K562 (cell line): ENCODE data around the gene NAA11. TPM values are rescaled to one million over a fixed set of nuclear protein-coding genes. Genes with fewer than 3 reads are reported as not detected.

Experiments used
- ATAC-seq: fragments of 200-7000 bp; cut with Tn5 transposase; 3 replicates; pipeline ENCODE4 v1.9.1; 2020; ENCODE audit warnings: moderate library complexity
- BruUV-seq: library from RNA; stranded (reverse); fragments of 400-500 nt; replicated peaks from 2 replicates; lab custom pipeline; 2021; lab: Mats Ljungman, UMichigan
- CTCF ChIA-PET: fragments of 300-600 bp; formaldehyde crosslinking; extraction: SDS; loops from one replicate; lab custom pipeline; 2021; ENCODE audit warnings: low intra/inter-chr PET ratio; lab: Yijun Ruan, JAX
- POLR2A ChIA-PET: fragments of 300-600, 350-650 bp; sonication (Branson Sonifier 250); formaldehyde crosslinking; extraction: SDS; loops from one replicate; lab custom pipeline; 2021; ENCODE audit warnings: antibody characterized with exemption, inconsistent platforms; lab: Yijun Ruan, JAX
- DNase-seq, 4 experiments: peaks; one replicate each; pipeline versions ENCODE4 v3.0.0 to v3.0.0-alpha.2; 2011 to 2018; ENCODE audit warnings: low spot score in 3 of 4, mixed read lengths in 3 of 4; ENCODE audit errors: extremely low read depth in 1 of 4
- FAIRE-seq: peaks from 2 replicates; lab custom pipeline; 2011; peaks lifted over from hg19 to GRCh38; lab: Jason Lieb, UNC
- H2AFZ ChIP-seq: 2 replicates; pipeline ENCODE4 v1.6.0; 2011; ENCODE audit warnings: low read depth, low read length, control low read depth, inconsistent platforms
- H3K27ac ChIP-seq: fragments of 200-600 bp; 3 replicates; pipeline ENCODE4 v1.8.0; 2011; ENCODE audit warnings: low read depth, mild to moderate bottlenecking, control low read depth, inconsistent platforms, low read length, moderate library complexity, mixed read lengths; ENCODE audit errors: extremely low read depth
- H3K27me3 ChIP-seq, 2 experiments: fragments of 300-600 bp in 1 of 2; 2 replicates in 1 of 2; 3 replicates in 1 of 2; pipeline versions ENCODE4 v1.6.0 to v1.8.0; 2011; ENCODE audit warnings: inconsistent platforms in 2 of 2, low read length in 2 of 2, mild to moderate bottlenecking in 1 of 2, mixed read lengths in 1 of 2, moderate library complexity in 1 of 2; ENCODE audit not compliant: control insufficient read depth in 2 of 2, insufficient read depth in 2 of 2
- H3K36me3 ChIP-seq: fragments of 300-600 bp; 3 replicates; pipeline ENCODE4 v1.8.0; 2011; ENCODE audit warnings: mild to moderate bottlenecking, low read length, inconsistent platforms; ENCODE audit not compliant: control insufficient read depth, insufficient read depth
- H3K4me1 ChIP-seq, 2 experiments: fragments of 200-600 bp in 1 of 2; replicated peaks in 1 of 2; 2 replicates in 1 of 2; 3 replicates in 1 of 2; pipeline versions ENCODE4 v1.5.1 to v1.8.0; 2011; ENCODE audit warnings: inconsistent platforms in 2 of 2, low read length in 2 of 2, mild to moderate bottlenecking in 1 of 2, mixed read lengths in 1 of 2, moderate library complexity in 1 of 2; ENCODE audit not compliant: control insufficient read depth in 2 of 2, insufficient read depth in 2 of 2
- H3K4me2 ChIP-seq: 2 replicates; pipeline ENCODE4 v1.6.1; 2011; ENCODE audit warnings: low read length, control low read depth, inconsistent platforms, mixed read lengths; ENCODE audit not compliant: insufficient read depth
- H3K4me3 ChIP-seq: fragments of 200-600 bp; sonication (generic), shearing (Covaris generic); 2 replicates; pipeline ENCODE4 v1.5.1; 2016; ENCODE audit warnings: control low read depth, inconsistent platforms
- H3K79me2 ChIP-seq: fragments of 200-600 bp; 3 replicates; pipeline ENCODE4 v1.8.0; 2011; ENCODE audit warnings: low read length, inconsistent platforms; ENCODE audit not compliant: control insufficient read depth, insufficient read depth
- H3K9ac ChIP-seq, 2 experiments: 2 replicates each; pipeline versions ENCODE4 v1.6.0 to v1.6.1; 2011; ENCODE audit warnings: low read depth in 2 of 2, low read length in 2 of 2, control low read depth in 1 of 2, inconsistent platforms in 1 of 2, mild to moderate bottlenecking in 1 of 2, mixed read lengths in 1 of 2; ENCODE audit not compliant: insufficient read depth in 1 of 2
- H3K9me1 ChIP-seq: one replicate; pipeline ENCODE4 v1.6.0; 2011; ENCODE audit warnings: inconsistent platforms, mild to moderate bottlenecking, low read length, moderate library complexity; ENCODE audit not compliant: control insufficient read depth, insufficient read depth
- H3K9me3 ChIP-seq: replicated peaks from 2 replicates; pipeline ENCODE4 v1.5.1; 2011; ENCODE audit warnings: low read depth, low read length, inconsistent platforms; ENCODE audit not compliant: control insufficient read depth, insufficient read depth
- H4K20me1 ChIP-seq: replicated peaks from 2 replicates; pipeline ENCODE4 v1.6.1; 2011; ENCODE audit warnings: low read length, inconsistent platforms, mixed read lengths; ENCODE audit not compliant: control insufficient read depth, insufficient read depth
- DMBX1 ChIP-seq: fragments of 250-450 bp; sonication (Bioruptor Pico); IDR thresholded peaks from 2 replicates; pipeline ENCODE4 v1.8.0; 2022; ENCODE audit warnings: inconsistent platforms, mild to moderate bottlenecking, moderate library complexity, borderline replicate concordance
- DPF2 ChIP-seq: fragments of 450-650 bp; IDR thresholded peaks from 2 replicates; pipeline ENCODE4 v1.6.1; 2016
- FOXJ2 ChIP-seq: fragments of 200-800 bp; sonication (Bioruptor generic); IDR thresholded peaks from 2 replicates; pipeline ENCODE4 v1.6.1; 2016; ENCODE audit warnings: missing genetic modification characterization, missing compliant biosample characterization
- HIVEP1 ChIP-seq: fragments of 250-450 bp; sonication (Bioruptor Pico); IDR thresholded peaks from 2 replicates; pipeline ENCODE4 v1.4.0; 2020; ENCODE audit warnings: mild to moderate bottlenecking
- MCM2 ChIP-seq: fragments of 450-650 bp; IDR thresholded peaks from 2 replicates; pipeline ENCODE4 v1.6.1; 2017; ENCODE audit warnings: low read depth, mild to moderate bottlenecking
- NCOA2 ChIP-seq, 2 experiments: fragments of 450-650 bp; IDR thresholded peaks; 2 replicates each; pipeline ENCODE4 v1.6.1; 2018; ENCODE audit warnings: mild to moderate bottlenecking in 2 of 2, moderate library complexity in 1 of 2; ENCODE audit not compliant: partially characterized antibody in 2 of 2
- RBBP5 ChIP-seq: fragments of 200-600 bp; sonication (generic); IDR thresholded peaks from 2 replicates; pipeline ENCODE4 v1.6.1; 2012; ENCODE audit warnings: borderline replicate concordance, mild to moderate bottlenecking, low read length, control low read depth, inconsistent platforms; ENCODE audit not compliant: insufficient read depth, poor library complexity, severe bottlenecking
- ZBTB12 ChIP-seq: fragments of 250-450 bp; sonication (Bioruptor Pico); IDR thresholded peaks from 2 replicates; pipeline ENCODE4 v1.4.0; 2020
- ZNF407 ChIP-seq: fragments of 450-650 bp; IDR thresholded peaks from 2 replicates; pipeline ENCODE4 v1.6.1; 2016; ENCODE audit warnings: low read depth
- WGBS: fragments of 100-300 bp; shearing (Covaris generic); methylation state at CpG from one replicate; pipeline ENCODE4 v1.1.6; 2016; ENCODE audit warnings: low coverage, mixed read lengths; ENCODE audit not compliant: insufficient coverage; ENCODE audit errors: missing lambda C conversion rate; 5-methylcytosine and 5-hydroxymethylcytosine counted together
- in situ Hi-C: fragments of 300-500 bp; cut with MboI; formaldehyde crosslinking; loops from 4 replicates; pipeline ENCODE4 v1.15.0; 2018; ENCODE audit warnings: inconsistent platforms, mixed read lengths
- intact Hi-C: fragments of 100-400 bp; cut with micrococcal nuclease; formaldehyde crosslinking; loops from 2 replicates; pipeline ENCODE4 v1.14.2; 2022
- polyA plus RNA-seq, 8 experiments: library from polyadenylated mRNA; depleted of rRNA in 4 of 8; stranded (reverse) in 5 of 8; unstranded in 3 of 8; fragments of >200 nt; fragmentation: Nextera tagmentation in 2 of 8; fragmentation: Illumina TruSeq in 1 of 8; extraction: Ambion mirVana in 2 of 8; extraction: Trizol in 1 of 8; gene quantifications; 2 replicates each; pipeline versions ENCODE4 v1.2.1 to v1.2.3, GENCODE V29; 2011 to 2014; ENCODE audit warnings: inconsistent platforms in 1 of 8, missing spikeins in 1 of 8
- total RNA-seq, 7 experiments: library from RNA; depleted of rRNA in 6 of 7; stranded (reverse); fragments of >200 nt in 6 of 7; fragmentation: Illumina TruSeq in 2 of 7; extraction: Trizol in 2 of 7; gene quantifications; 2 replicates each; pipeline versions ENCODE4 v1.2.1 to v1.2.3, GENCODE V29; 2011 to 2021; ENCODE audit warnings: low replicate concordance in 1 of 7

The NAA11 gene
- total and polyA plus RNA-seq, 9 of the 15 experiments (the other 6 are each of a cell fraction or from before 2014, with no cell fraction given), result 17.1 to 34.6 (median 23.1) TPM

- TF ChIP-seq RBBP5, result no peak
Measured at GRCh38 chr4:79334341-79334740, 8.5 kb upstream of the NAA11 start (continued).

GRCh38 chr4:79331126-79331876 is 5.4 kb upstream of the NAA11 start:
- H4K20me1 ChIP-seq, result no peaks in the 10 kb centered on the region
- ChIA-PET CTCF (no interaction called here), POLR2A (interaction anchor here (0.6 kb wide), 1 partner anchor 384 kb away, joined by 3 read pairs; no protein-coding TSS in a partner anchor)
- H3K9me3 ChIP-seq, result no peaks in the 10 kb centered on the region
- 15% methylated on average over 2 of the region's 2 CpGs for WGBS
- intact Hi-C loops (no loop called here), in situ Hi-C loops (no loop called here)
- no peaks in the 10 kb centered on the region for H3K9me1 ChIP-seq
- H3K4me2 ChIP-seq, result no peak overlapping the region; the same call in 1 of the 2 replicates
- no peaks in the 10 kb centered on the region for H3K27me3 ChIP-seq
- peak overlapping the region; percentile 36; the same call in 1 of the 3 replicates for H3K27ac ChIP-seq
- H2AFZ ChIP-seq, result peak overlapping the region; percentile 78; the same call in 1 of the 2 replicates
- no TSS peak for BruUV-seq
- peaks cover 0 to 8% of the 10 kb centered on the region in 2 experiments; a peak in 4 of 5 replicates for H3K4me1 ChIP-seq
- no peaks in the 10 kb centered on the region for H3K36me3 ChIP-seq
- H3K9ac ChIP-seq, result no peak overlapping the region
- peak; percentile 29 for FAIRE-seq
- H3K4me3 ChIP-seq, result no peak overlapping the region
- DNase-seq, result peak in 1 of 4 experiments; percentile 62
- peak; percentile 49 for ATAC-seq
- no peaks in the 10 kb centered on the region for H3K79me2 ChIP-seq
- 0 out of 2 replicates have a peak, but pooled peaks have one; percentile 33 for TF ChIP-seq FOXJ2 (tag)
- TF ChIP-seq MCM2, result no peak
- TF ChIP-seq ZNF407, result no peak
- peak; percentile 82 for TF ChIP-seq DMBX1 (CRISPR knock-in tag)
- TF ChIP-seq HIVEP1, result peak; percentile 45; the same call in 1 of the 2 replicates
- TF ChIP-seq NCOA2 (IDR thresholded peaks at IDR 0.05; ENCODE audit: partially characterized antibody in 2 of 2), result no peak
- TF ChIP-seq ZBTB12 (CRISPR knock-in tag), result no peak
- TF ChIP-seq DPF2, result peak; percentile 59; the same call in 1 of the 2 replicates
